Measurements from ENCODE around the gene RNF31.

Gene RNF31

GRCh38 chr14:24130380-24130716 is 16.9 kb upstream of the RNF31 start, which contains the start of gene FITM1:
TSS of gene FITM1 (plus strand) at chr14:24130659. CDS start at chr14:24131564, 905 bp downstream.
- peaks cover 3% of the 10 kb centered on the region for H3K27me3 ChIP-seq (ENCODE audit: insufficient read depth, insufficient read length)
- no peak for DNase-seq (ENCODE audit: low read depth, low spot score)
- H3K4me1 ChIP-seq (ENCODE audit: insufficient read depth, insufficient read length) = peaks cover 7% of the 10 kb centered on the region
- H3K4me3 ChIP-seq (ENCODE audit: insufficient read length, low read depth) = no peak within 1 kb of the TSS
- no peak within 1 kb of the TSS for H3K9ac ChIP-seq (ENCODE audit: insufficient read length, low read depth)
- H3K36me3 ChIP-seq (ENCODE audit: insufficient read depth, insufficient read length, low read length) = no peaks in the 10 kb centered on the region
- no peaks in the 10 kb centered on the region for H3K9me3 ChIP-seq (ENCODE audit: insufficient read depth, low read length)
- TF ChIP-seq ZNF274 (IDR thresholded peaks at IDR 0.05; ENCODE audit: low read depth, low read length) (no peak), SUZ12 (IDR thresholded peaks at IDR 0.05; ENCODE audit: extremely low read depth, insufficient read depth, insufficient read length) (no peak), YY1 (IDR thresholded peaks at IDR 0.05; ENCODE audit: insufficient read depth, insufficient read length) (no peak)

GRCh38 chr14:24130717-24131548 is 16.4 kb upstream of the RNF31 start:
- no peak for DNase-seq (ENCODE audit: low read depth, low spot score)
- no peak for TF ChIP-seq ZNF274 (IDR thresholded peaks at IDR 0.05; ENCODE audit: low read depth, low read length)
- TF ChIP-seq SUZ12 (IDR thresholded peaks at IDR 0.05; ENCODE audit: extremely low read depth, insufficient read depth, insufficient read length) = no peak
- no peak for TF ChIP-seq YY1 (IDR thresholded peaks at IDR 0.05; ENCODE audit: insufficient read depth, insufficient read length)
- no peaks in the 10 kb centered on the region for H3K36me3 ChIP-seq (ENCODE audit: insufficient read depth, insufficient read length, low read length)

GRCh38 chr14:24131549-24131966 is 15.7 kb upstream of the RNF31 start:
- no peaks in the 10 kb centered on the region for H3K36me3 ChIP-seq (ENCODE audit: insufficient read depth, insufficient read length, low read length)
- DNase-seq (ENCODE audit: low read depth, low spot score) = no peak
- H3K27me3 ChIP-seq (ENCODE audit: insufficient read depth, insufficient read length) = peaks cover 4% of the 10 kb centered on the region
- H3K4me3 ChIP-seq (ENCODE audit: insufficient read length, low read depth) = no peak overlapping the region
- no peaks in the 10 kb centered on the region for H3K9me3 ChIP-seq (ENCODE audit: insufficient read depth, low read length)
- no peak overlapping the region for H3K9ac ChIP-seq (ENCODE audit: insufficient read length, low read depth)
- peaks cover 7% of the 10 kb centered on the region for H3K4me1 ChIP-seq (ENCODE audit: insufficient read depth, insufficient read length)
- no peak for TF ChIP-seq SUZ12 (IDR thresholded peaks at IDR 0.05; ENCODE audit: extremely low read depth, insufficient read depth, insufficient read length)
- no peak for TF ChIP-seq ZNF274 (IDR thresholded peaks at IDR 0.05; ENCODE audit: low read depth, low read length)
- no peak for TF ChIP-seq YY1 (IDR thresholded peaks at IDR 0.05; ENCODE audit: insufficient read depth, insufficient read length)

More at GRCh38 chr14:24130717-24131548, 16.4 kb upstream of the RNF31 start:
- Histone ChIP-seq H3K4me3 (ENCODE audit: insufficient read length, low read depth) (no peak overlapping the region), H3K27me3 (ENCODE audit: insufficient read depth, insufficient read length) (peaks cover 4% of the 10 kb centered on the region), H3K4me1 (ENCODE audit: insufficient read depth, insufficient read length) (peaks cover 7% of the 10 kb centered on the region), H3K9me3 (ENCODE audit: insufficient read depth, low read length) (no peaks in the 10 kb centered on the region), H3K9ac (ENCODE audit: insufficient read length, low read depth) (no peak overlapping the region)

GRCh38 chr14:24132061-24132685 is 15.1 kb upstream of the RNF31 start:
- Histone ChIP-seq H3K4me1 (ENCODE audit: insufficient read depth, insufficient read length) (peaks cover 7% of the 10 kb centered on the region), H3K9me3 (ENCODE audit: insufficient read depth, low read length) (no peaks in the 10 kb centered on the region), H3K9ac (ENCODE audit: insufficient read length, low read depth) (no peak overlapping the region), H3K27me3 (ENCODE audit: insufficient read depth, insufficient read length) (peaks cover 4% of the 10 kb centered on the region), H3K36me3 (ENCODE audit: insufficient read depth, insufficient read length, low read length) (no peaks in the 10 kb centered on the region), H3K4me3 (ENCODE audit: insufficient read length, low read depth) (no peak overlapping the region)
- TF ChIP-seq YY1 (IDR thresholded peaks at IDR 0.05; ENCODE audit: insufficient read depth, insufficient read length) (no peak), ZNF274 (IDR thresholded peaks at IDR 0.05; ENCODE audit: low read depth, low read length) (no peak), SUZ12 (IDR thresholded peaks at IDR 0.05; ENCODE audit: extremely low read depth, insufficient read depth, insufficient read length) (no peak)
- no peak for DNase-seq (ENCODE audit: low read depth, low spot score)

GRCh38 chr14:24132976-24133375 is 14.3 kb upstream of the RNF31 start:
- Histone ChIP-seq H3K4me3 (ENCODE audit: insufficient read length, low read depth) (no peak overlapping the region), H3K9me3 (ENCODE audit: insufficient read depth, low read length) (no peaks in the 10 kb centered on the region), H3K36me3 (ENCODE audit: insufficient read depth, insufficient read length, low read length) (peaks cover 8% of the 10 kb centered on the region), H3K9ac (ENCODE audit: insufficient read length, low read depth) (no peak overlapping the region), H3K27me3 (ENCODE audit: insufficient read depth, insufficient read length) (peaks cover 4% of the 10 kb centered on the region), H3K4me1 (ENCODE audit: insufficient read depth, insufficient read length) (peaks cover 7% of the 10 kb centered on the region)
- DNase-seq (ENCODE audit: low read depth, low spot score) = no peak
- TF ChIP-seq ZNF274 (IDR thresholded peaks at IDR 0.05; ENCODE audit: low read depth, low read length) = no peak
- no peak for TF ChIP-seq YY1 (IDR thresholded peaks at IDR 0.05; ENCODE audit: insufficient read depth, insufficient read length)

- peaks cover 7% of the 10 kb centered on the region for H3K4me1 ChIP-seq (ENCODE audit: insufficient read depth, insufficient read length)
- peaks cover 4% of the 10 kb centered on the region for H3K27me3 ChIP-seq (ENCODE audit: insufficient read depth, insufficient read length)
- TF ChIP-seq ZNF274 (IDR thresholded peaks at IDR 0.05; ENCODE audit: low read depth, low read length) = no peak
- TF ChIP-seq SUZ12 (IDR thresholded peaks at IDR 0.05; ENCODE audit: extremely low read depth, insufficient read depth, insufficient read length) = no peak
- TF ChIP-seq YY1 (IDR thresholded peaks at IDR 0.05; ENCODE audit: insufficient read depth, insufficient read length) = no peak
- H3K4me3 ChIP-seq (ENCODE audit: insufficient read length, low read depth) = no peak overlapping the region
- no peak overlapping the region for H3K9ac ChIP-seq (ENCODE audit: insufficient read length, low read depth)
- peaks cover 15% of the 10 kb centered on the region for H3K36me3 ChIP-seq (ENCODE audit: insufficient read depth, insufficient read length, low read length)
- DNase-seq (ENCODE audit: low read depth, low spot score) = no peak
- no peaks in the 10 kb centered on the region for H3K9me3 ChIP-seq (ENCODE audit: insufficient read depth, low read length)
Observed at GRCh38 chr14:24133735-24134134, 13.6 kb upstream of the RNF31 start.

- Histone ChIP-seq H3K9ac (ENCODE audit: insufficient read length, low read depth) (peak overlapping the region; percentile 72), H3K4me1 (ENCODE audit: insufficient read depth, insufficient read length) (peaks cover 7% of the 10 kb centered on the region), H3K9me3 (ENCODE audit: insufficient read depth, low read length) (no peaks in the 10 kb centered on the region), H3K27me3 (ENCODE audit: insufficient read depth, insufficient read length) (peaks cover 4% of the 10 kb centered on the region), H3K36me3 (ENCODE audit: insufficient read depth, insufficient read length, low read length) (peaks cover 25% of the 10 kb centered on the region), H3K4me3 (ENCODE audit: insufficient read length, low read depth) (peak overlapping the region; percentile 66)
- no peak for DNase-seq (ENCODE audit: low read depth, low spot score)
- TF ChIP-seq ZNF274 (IDR thresholded peaks at IDR 0.05; ENCODE audit: low read depth, low read length) (no peak), SUZ12 (IDR thresholded peaks at IDR 0.05; ENCODE audit: extremely low read depth, insufficient read depth, insufficient read length) (no peak), YY1 (IDR thresholded peaks at IDR 0.05; ENCODE audit: insufficient read depth, insufficient read length) (no peak)
Observed at GRCh38 chr14:24135584-24135833, 11.8 kb upstream of the RNF31 start.

Data from NT2/D1 (cell line).